ENCODE measurements around the gene ATP2A3. TPM values are rescaled to one million over a fixed set of nuclear protein-coding genes. Genes with fewer than 3 reads are reported as not detected.

Gene ATP2A3
- total and polyA plus RNA-seq, 4 donors, result 16.6 to 64.6 (median 25.5) TPM

DNA sequence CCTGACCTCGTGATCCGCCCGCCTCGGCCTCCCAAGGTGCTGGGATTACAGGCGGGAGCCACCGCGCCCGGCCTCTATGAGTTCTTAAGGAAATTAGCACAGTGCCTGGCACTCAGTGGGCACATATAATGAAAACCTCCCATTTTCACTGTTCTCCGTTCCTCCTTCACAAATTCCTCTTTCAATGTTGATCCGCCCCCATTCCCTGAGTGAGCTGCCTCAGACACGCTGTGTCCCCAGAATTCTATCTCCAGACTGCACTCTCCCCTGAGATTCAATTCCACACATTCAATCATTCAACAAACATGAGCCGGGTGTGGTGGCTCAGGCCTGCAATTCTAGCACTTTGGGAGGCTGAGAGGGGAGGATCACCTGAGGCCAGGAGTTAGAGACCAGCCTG lies 55.0 kb downstream of the ATP2A3 start:
- ATAC-seq (ENCODE audit: insufficient read depth, low FRiP score) (no peak), DNase-seq (no peak)
- H3K27ac ChIP-seq (ENCODE audit: low read depth in 1 of 2, low read length in 1 of 2), result no peak overlapping the region
- H3K27me3 ChIP-seq (ENCODE audit: control insufficient read depth in 3 of 3, insufficient read depth in 3 of 3, low read length in 2 of 3), result no peaks in the 10 kb centered on the region
- no peaks in the 10 kb centered on the region for H3K36me3 ChIP-seq (ENCODE audit: control insufficient read depth in 4 of 4, insufficient read depth in 4 of 4, low read length in 4 of 4)
- H3K4me3 ChIP-seq, result no peak overlapping the region
- H3K9me3 ChIP-seq (ENCODE audit: control insufficient read depth in 4 of 4, insufficient read depth in 3 of 4, low read length in 3 of 4), result no peaks in the 10 kb centered on the region
- WGBS, 2 donors, result 93 to 95% methylated on average over 12 of the region's 12 CpGs
- no peak overlapping the region for H3K9ac ChIP-seq (ENCODE audit: insufficient read depth in 1 of 2, low read length in 2 of 2)
- TF ChIP-seq, protein P1, sequence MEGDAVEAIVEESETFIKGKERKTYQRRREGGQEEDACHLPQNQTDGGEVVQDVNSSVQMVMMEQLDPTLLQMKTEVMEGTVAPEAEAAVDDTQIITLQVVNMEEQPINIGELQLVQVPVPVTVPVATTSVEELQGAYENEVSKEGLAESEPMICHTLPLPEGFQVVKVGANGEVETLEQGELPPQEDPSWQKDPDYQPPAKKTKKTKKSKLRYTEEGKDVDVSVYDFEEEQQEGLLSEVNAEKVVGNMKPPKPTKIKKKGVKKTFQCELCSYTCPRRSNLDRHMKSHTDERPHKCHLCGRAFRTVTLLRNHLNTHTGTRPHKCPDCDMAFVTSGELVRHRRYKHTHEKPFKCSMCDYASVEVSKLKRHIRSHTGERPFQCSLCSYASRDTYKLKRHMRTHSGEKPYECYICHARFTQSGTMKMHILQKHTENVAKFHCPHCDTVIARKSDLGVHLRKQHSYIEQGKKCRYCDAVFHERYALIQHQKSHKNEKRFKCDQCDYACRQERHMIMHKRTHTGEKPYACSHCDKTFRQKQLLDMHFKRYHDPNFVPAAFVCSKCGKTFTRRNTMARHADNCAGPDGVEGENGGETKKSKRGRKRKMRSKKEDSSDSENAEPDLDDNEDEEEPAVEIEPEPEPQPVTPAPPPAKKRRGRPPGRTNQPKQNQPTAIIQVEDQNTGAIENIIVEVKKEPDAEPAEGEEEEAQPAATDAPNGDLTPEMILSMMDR (IDR thresholded peaks at IDR 0.05; ENCODE audit: control extremely low read depth, extremely low read depth), result no peak
- H3K4me1 ChIP-seq (ENCODE audit: control insufficient read depth in 5 of 5, insufficient read depth in 5 of 5, low read length in 5 of 5), result peaks cover 0 to 8% (median 3%) of the 10 kb centered on the region in 5 donors

DNA sequence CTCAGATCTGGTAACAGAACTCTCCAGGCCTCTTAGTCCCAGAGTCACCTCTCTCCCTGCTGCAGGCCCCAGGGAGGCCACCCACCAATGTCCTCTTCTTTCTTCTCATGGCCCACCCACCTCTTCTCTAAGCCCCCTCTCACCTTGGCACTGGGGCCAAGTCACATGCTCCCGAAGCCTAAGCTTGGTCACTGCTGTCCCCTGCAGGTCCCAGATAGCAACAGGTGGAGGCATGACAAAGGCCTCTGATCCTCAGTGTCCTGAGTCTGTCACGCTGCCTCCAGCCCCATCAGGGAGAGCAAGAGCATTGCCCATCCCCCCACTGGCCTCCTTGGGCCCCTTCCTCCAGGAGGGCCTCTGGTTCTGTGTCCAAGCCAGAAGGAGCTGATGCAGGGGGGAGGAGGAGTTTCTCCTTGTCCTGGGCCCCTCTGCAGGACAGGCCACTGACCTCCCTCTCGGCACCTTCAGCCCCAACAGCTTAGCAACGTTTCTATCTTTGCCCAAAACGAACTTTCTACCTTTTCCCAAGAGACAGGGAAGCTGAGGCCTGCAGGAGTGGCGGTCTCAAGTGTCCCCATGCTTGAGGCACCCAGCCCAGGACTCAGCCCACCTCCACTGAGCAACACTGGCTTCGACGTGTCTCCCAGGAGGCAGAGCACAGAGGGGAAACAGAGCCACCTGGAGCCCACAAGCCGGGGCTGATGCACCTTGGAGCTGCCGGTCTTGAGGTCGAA lies 56.6 kb downstream of the ATP2A3 start:
- Histone ChIP-seq H3K36me3 (ENCODE audit: control insufficient read depth in 4 of 4, insufficient read depth in 4 of 4, low read length in 4 of 4) (no peaks in the 10 kb centered on the region), H3K9ac (ENCODE audit: insufficient read depth in 1 of 2, low read length in 2 of 2) (no peak overlapping the region), H3K4me1 (ENCODE audit: control insufficient read depth in 5 of 5, insufficient read depth in 5 of 5, low read length in 5 of 5) (peaks cover 0 to 14% (median 4%) of the 10 kb centered on the region in 5 donors), H3K9me3 (ENCODE audit: control insufficient read depth in 4 of 4, insufficient read depth in 3 of 4, low read length in 3 of 4) (no peaks in the 10 kb centered on the region), H3K27ac (ENCODE audit: low read depth in 1 of 2, low read length in 1 of 2) (no peak overlapping the region), H3K4me3 (no peak overlapping the region), H3K27me3 (ENCODE audit: control insufficient read depth in 3 of 3, insufficient read depth in 3 of 3, low read length in 2 of 3) (no peaks in the 10 kb centered on the region)
- 85 to 87% methylated on average over 11 of the region's 11 CpGs for WGBS, 2 donors
- no peak for ATAC-seq (ENCODE audit: insufficient read depth, low FRiP score)
- no peak for DNase-seq
- TF ChIP-seq, protein P1 (IDR thresholded peaks at IDR 0.05; ENCODE audit: control extremely low read depth, extremely low read depth), result peak; percentile 14

DNA sequence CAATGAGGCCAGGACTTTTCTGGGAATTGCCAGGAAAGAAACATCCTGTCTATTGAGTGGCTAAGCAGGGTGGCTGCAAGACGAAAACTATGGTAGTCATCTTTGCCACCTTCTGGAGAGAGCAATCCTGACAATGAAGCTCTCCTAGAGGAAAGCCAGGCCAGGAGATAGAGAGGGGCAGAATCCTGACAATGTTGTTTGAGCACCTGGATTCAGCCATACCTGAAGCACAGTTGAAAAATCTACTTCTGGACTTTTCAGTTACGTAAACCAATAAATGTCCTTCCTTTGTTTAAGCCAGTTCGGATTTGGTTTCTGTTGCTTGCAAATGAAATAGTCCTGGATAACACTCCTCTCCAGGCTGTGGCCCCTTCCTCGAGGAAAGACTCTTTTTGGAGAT lies 57.4 kb downstream of the ATP2A3 start:
- H3K9me3 ChIP-seq (ENCODE audit: control insufficient read depth in 4 of 4, insufficient read depth in 3 of 4, low read length in 3 of 4), result no peaks in the 10 kb centered on the region
- ATAC-seq (ENCODE audit: insufficient read depth, low FRiP score) (no peak), DNase-seq (no peak)
- H3K4me1 ChIP-seq (ENCODE audit: control insufficient read depth in 5 of 5, insufficient read depth in 5 of 5, low read length in 5 of 5), result peaks cover 0 to 14% (median 4%) of the 10 kb centered on the region in 5 donors
- no peaks in the 10 kb centered on the region for H3K36me3 ChIP-seq (ENCODE audit: control insufficient read depth in 4 of 4, insufficient read depth in 4 of 4, low read length in 4 of 4)
- H3K4me3 ChIP-seq, result no peak overlapping the region
- no peak overlapping the region for H3K27ac ChIP-seq (ENCODE audit: low read depth in 1 of 2, low read length in 1 of 2)
- H3K9ac ChIP-seq (ENCODE audit: insufficient read depth in 1 of 2, low read length in 2 of 2), result no peak overlapping the region
- WGBS, 2 donors, result 89 to 97% methylated on average over 4 of the region's 4 CpGs
- TF ChIP-seq, protein P1 (IDR thresholded peaks at IDR 0.05; ENCODE audit: control extremely low read depth, extremely low read depth), result no peak
- no peaks in the 10 kb centered on the region for H3K27me3 ChIP-seq (ENCODE audit: control insufficient read depth in 3 of 3, insufficient read depth in 3 of 3, low read length in 2 of 3)

Measured in lung (tissue), 12 donors.